Stimulated activated CD4-positive, alpha-beta T cell treated with anti-CD3 and anti-CD28 coated beads, Interleukin-4, amount 100 ng/mL, for 48 hours (primary cell): ENCODE data around the gene RIMBP2.
"Not testable (repeated sequence)": the region's sequence is repeated elsewhere in the genome, so short reads cannot be mapped to it uniquely, and the experiment has no call there.

Experiments
- DNase-seq, 2 donors: peaks; one replicate each; pipeline ENCODE4 v3.0.0-alpha.2; 2020; ENCODE audit warnings: low read depth in 2 of 2

Gene RIMBP2

GRCh38 chr12:130596241-130596640 is 119.9 kb downstream of the RIMBP2 start:
- no peak for DNase-seq

- DNase-seq = no peak
These were observed 120.5 kb downstream of the RIMBP2 start for GRCh38 chr12:130595566-130595965.

GRCh38 chr12:130593056-130593455 is 123.0 kb downstream of the RIMBP2 start:
- DNase-seq = no peak

- DNase-seq = no peak
These were observed 123.5 kb downstream of the RIMBP2 start for GRCh38 chr12:130592641-130593040.

GRCh38 chr12:130591736-130592135 is 124.4 kb downstream of the RIMBP2 start:
- no peak for DNase-seq

- DNase-seq = no peak
These were observed 125.4 kb downstream of the RIMBP2 start for GRCh38 chr12:130590685-130591084.

- DNase-seq = no peak
These were observed 126.4 kb downstream of the RIMBP2 start for GRCh38 chr12:130589540-130590317.

- DNase-seq = no peak
These were observed 127.2 kb downstream of the RIMBP2 start for GRCh38 chr12:130588696-130589539.

- no peak for DNase-seq
These were observed 128.1 kb downstream of the RIMBP2 start for GRCh38 chr12:130587966-130588365.

- not testable (repeated sequence) for DNase-seq
These were observed 131.6 kb downstream of the RIMBP2 start for GRCh38 chr12:130584475-130584874.

- no peak for DNase-seq
These were observed 132.3 kb downstream of the RIMBP2 start for GRCh38 chr12:130583800-130584199.

- DNase-seq = no peak
These were observed 132.8 kb downstream of the RIMBP2 start for GRCh38 chr12:130583317-130583716.

- DNase-seq = no peak
These were observed 133.8 kb downstream of the RIMBP2 start for GRCh38 chr12:130582286-130582685.

- no peak for DNase-seq
These were observed 134.3 kb downstream of the RIMBP2 start for GRCh38 chr12:130581782-130582181.

GRCh38 chr12:130579231-130579630 is 136.9 kb downstream of the RIMBP2 start:
- DNase-seq = no peak

GRCh38 chr12:130577351-130577750 is 138.7 kb downstream of the RIMBP2 start:
- no peak for DNase-seq

- DNase-seq = no peak
These were observed 139.7 kb downstream of the RIMBP2 start for GRCh38 chr12:130576371-130576816.

GRCh38 chr12:130574402-130574801 is 141.7 kb downstream of the RIMBP2 start:
- no peak for DNase-seq

GRCh38 chr12:130573766-130574165 is 142.3 kb downstream of the RIMBP2 start:
- DNase-seq = no peak

- DNase-seq = no peak
These were observed 142.9 kb downstream of the RIMBP2 start for GRCh38 chr12:130573235-130573634.

- no peak for DNase-seq
These were observed 143.5 kb downstream of the RIMBP2 start for GRCh38 chr12:130572553-130572952.

GRCh38 chr12:130571734-130572133 is 144.4 kb downstream of the RIMBP2 start:
- no peak for DNase-seq

- no peak for DNase-seq
These were observed 145.0 kb downstream of the RIMBP2 start for GRCh38 chr12:130571089-130571488.
